Glomerular endothelial cell (primary cell): ENCODE results near the gene PLXNB2. TPM values are rescaled to one million over a fixed set of nuclear protein-coding genes. Genes with fewer than 3 reads are reported as not detected.

Experiments
- DNase-seq: peaks from one replicate; pipeline ENCODE4 v3.0.0-alpha.2; 2011; ENCODE audit warnings: low read depth, low spot score; ENCODE audit errors: extremely low read depth
- total RNA-seq: library from RNA; depleted of rRNA; stranded (reverse); fragments of >200 nt; gene quantifications from 2 replicates; pipeline ENCODE4 v1.2.3, GENCODE V29; 2015

Gene PLXNB2
- total RNA-seq, 1 donor from 2014 or later, result 233 TPM

DNA sequence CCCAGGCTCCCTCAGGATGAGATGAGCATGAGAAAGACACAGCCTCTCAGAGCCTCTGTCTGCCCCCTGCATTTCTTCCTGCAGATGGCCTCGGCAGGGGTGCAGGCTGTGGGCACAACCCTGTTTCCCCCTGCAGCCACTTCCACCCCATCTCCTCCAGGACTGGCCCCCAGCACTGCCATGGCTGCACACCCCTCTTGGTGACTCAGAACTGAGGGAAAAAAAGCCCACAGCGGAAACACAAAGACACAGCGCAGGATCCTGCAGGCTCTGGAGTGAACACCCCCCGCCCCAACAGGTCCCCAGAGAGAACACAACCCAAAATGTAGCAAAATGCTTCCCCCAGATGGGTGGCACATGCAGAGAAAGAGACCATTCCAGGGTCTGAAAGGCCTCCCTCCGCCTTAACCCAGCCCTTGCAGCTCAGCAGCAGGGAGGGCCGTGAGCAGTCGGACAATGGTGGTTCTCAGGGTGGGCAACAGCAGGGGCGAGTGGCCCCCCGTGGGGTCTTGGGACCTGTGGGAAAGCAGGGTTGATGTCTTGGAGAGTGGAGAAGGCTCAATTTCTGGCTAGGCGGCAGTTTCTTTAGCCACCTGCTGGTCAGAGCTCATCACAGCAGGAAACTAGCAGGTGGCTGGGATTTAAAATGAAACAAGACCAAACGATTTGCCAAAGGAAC is 70.6 kb downstream of the PLXNB2 start:
- no peak for DNase-seq

DNA sequence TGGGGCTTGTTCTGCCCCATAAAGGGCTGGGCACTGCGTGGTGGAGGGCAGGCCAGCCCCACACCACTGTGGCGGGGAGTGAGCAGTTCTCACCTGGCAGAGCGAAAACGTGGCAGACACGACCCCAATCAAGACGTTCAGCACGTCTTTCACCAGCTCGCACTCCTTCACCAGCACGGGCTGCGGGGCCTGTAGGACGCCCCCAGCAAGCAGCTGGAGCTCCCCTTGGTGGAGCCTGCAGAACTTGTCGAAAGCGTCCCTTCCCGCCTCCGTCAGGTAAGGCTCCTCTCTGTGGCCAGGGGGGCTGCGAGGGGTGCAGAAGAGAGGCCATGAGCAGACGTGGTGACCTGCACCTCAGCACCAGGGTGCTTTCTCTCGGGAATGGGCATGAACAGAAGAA is 74.2 kb downstream of the PLXNB2 start:
- no peak for DNase-seq

GRCh38 chr22:50232481-50233151 is 74.8 kb downstream of the PLXNB2 start:
- no peak for DNase-seq

DNA sequence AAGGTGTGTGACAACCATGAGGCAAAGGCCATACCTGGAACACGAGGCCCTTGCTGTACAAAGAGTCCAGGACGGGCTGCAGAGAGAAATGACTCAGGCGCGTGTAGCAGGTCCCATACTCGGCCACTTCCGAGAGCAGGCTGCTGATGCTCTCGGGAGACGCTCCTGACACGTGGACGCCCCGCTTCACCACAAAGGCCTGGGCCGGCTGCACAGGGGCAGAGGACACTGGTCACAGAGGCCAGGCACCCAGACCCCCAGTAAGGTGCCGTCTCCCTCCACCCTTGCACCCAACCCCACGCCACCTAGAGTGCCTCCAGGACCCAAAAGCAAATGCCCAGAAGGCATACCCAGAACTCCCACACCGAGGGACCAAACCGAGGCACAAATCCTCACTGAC is 78.1 kb downstream of the PLXNB2 start:
- no peak for DNase-seq

DNA sequence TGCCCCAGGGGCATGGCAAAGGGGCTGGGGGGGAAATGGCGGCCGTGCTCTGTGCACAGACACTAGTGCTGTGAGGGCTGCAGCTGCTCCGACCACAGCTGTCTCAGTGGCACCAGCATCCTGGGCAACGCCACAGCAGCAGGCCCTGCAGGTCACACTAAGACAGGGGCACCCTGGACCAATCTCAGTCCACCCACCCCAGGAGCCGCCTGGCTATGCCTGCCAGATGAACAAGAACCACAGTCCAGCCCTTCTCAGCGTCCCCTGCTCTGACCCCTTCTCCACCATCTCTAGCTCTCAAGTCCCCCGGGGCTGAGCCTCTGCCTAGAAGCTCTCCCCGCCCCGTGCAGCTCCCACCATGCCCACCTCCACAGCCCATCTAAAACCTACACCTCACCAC is 79.1 kb downstream of the PLXNB2 start:
- no peak for DNase-seq

DNA sequence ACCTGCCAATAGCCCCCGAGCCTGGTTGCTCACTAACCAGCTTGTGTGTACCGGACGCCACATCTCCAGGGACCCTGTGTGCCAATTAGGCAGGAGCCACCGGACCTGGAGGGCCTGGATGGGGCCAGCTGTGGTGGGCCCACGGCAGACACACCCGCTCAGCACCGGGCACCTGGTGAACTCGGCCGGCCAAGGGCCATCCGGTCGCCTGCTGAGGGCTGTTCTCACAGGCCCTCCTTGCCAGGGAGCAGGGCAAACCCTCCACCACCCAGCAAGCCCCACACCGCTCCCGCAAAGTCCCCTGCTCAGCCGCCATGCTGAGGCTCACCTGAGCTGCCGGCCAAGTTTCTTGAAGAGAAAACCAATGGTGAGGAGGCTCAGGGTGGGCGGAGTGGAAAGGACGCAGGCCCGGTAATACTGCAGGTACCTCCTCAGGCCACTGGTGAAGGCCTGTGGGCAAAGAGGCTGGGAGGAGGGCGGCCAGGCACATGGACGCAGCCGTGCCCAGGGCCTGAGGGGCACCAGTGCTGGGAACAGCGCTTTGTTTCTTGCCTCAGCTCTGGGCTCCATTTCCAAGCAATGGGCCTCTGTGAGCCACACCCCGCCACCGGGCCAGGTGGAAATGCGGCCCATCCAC is 79.7 kb downstream of the PLXNB2 start:
- DNase-seq, result no peak

DNA sequence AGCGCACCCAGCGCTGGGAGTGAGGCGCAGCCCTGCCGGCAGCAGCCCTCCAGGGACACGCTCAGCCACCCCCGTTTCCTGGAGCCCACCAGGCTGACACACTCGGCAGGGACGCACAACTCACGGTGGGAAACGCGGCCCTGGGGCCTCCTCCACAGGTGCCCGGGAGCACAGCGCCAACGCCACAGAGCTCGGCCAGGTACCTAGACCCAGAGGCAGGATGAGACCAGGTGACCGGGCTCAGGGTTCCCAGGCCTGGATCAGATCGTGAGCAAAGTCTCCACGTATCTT is 80.6 kb downstream of the PLXNB2 start:
- no peak for DNase-seq

GRCh38 chr22:50226063-50226874 is 81.2 kb downstream of the PLXNB2 start:
- no peak for DNase-seq

- DNase-seq, result no peak
Measured at GRCh38 chr22:50225200-50225969, 82.1 kb downstream of the PLXNB2 start.

Other genes starting within 250 kb of the PLXNB2 start
- not detected in 2 replicates for gene TTLL8, start 249.3 kb downstream of the PLXNB2 start, total RNA-seq
- not detected in 2 replicates for gene MLC1, start 222.2 kb downstream of the PLXNB2 start, total RNA-seq
- 2.1 and 11.7 TPM in 2 replicates for gene MOV10L1, start 217.6 kb downstream of the PLXNB2 start, total RNA-seq
- gene PANX2, start 136.9 kb downstream of the PLXNB2 start, total RNA-seq, result 1.1 and 1.7 TPM in 2 replicates
- 39.9 and 45.0 TPM in 2 replicates for gene TRABD, start 121.7 kb downstream of the PLXNB2 start, total RNA-seq
- gene SELENOO, start 106.6 kb downstream of the PLXNB2 start, total RNA-seq, result 26.2 and 29.3 TPM in 2 replicates
- gene TUBGCP6, start 62.6 kb downstream of the PLXNB2 start, total RNA-seq, result 24.3 and 47.1 TPM in 2 replicates
- gene HDAC10, start 56.4 kb downstream of the PLXNB2 start, total RNA-seq, result 49.1 and 55.5 TPM in 2 replicates
- gene MAPK12, start 46.0 kb downstream of the PLXNB2 start, total RNA-seq, result 72.5 and 74.8 TPM in 2 replicates
- gene MAPK11, start 37.3 kb downstream of the PLXNB2 start, total RNA-seq, result 34.5 and 39.3 TPM in 2 replicates
- 6.4 and 15.2 TPM in 2 replicates for gene DENND6B, start 19.4 kb upstream of the PLXNB2 start, total RNA-seq
- gene PPP6R2, start 35.7 kb upstream of the PLXNB2 start, total RNA-seq, result 46.5 and 67.4 TPM in 2 replicates
- gene SBF1, start 167.4 kb upstream of the PLXNB2 start, total RNA-seq, result 53.7 and 66.0 TPM in 2 replicates
- gene ADM2, start 173.9 kb upstream of the PLXNB2 start, total RNA-seq, result 3.1 and 5.4 TPM in 2 replicates
- not detected in 2 replicates for gene MIOX, start 179.2 kb upstream of the PLXNB2 start, total RNA-seq
- gene LMF2, start 200.1 kb upstream of the PLXNB2 start, total RNA-seq, result 82.2 and 93.8 TPM in 2 replicates
- 20.9 and 30.9 TPM in 2 replicates for gene NCAPH2, start 200.6 kb upstream of the PLXNB2 start, total RNA-seq
- gene SCO2, start 218.0 kb upstream of the PLXNB2 start, total RNA-seq, result 2.6 and 7.3 TPM in 2 replicates
- 11.3 and 23.9 TPM in 2 replicates for gene TYMP, start 222.4 kb upstream of the PLXNB2 start, total RNA-seq
- not detected in 2 replicates for gene KLHDC7B, start 238.3 kb upstream of the PLXNB2 start, total RNA-seq